ENCODE results near the gene TEX52.
A peak's percentile ranks its signal among the peaks of the same experiment; 100 is the strongest.

Gene TEX52

DNA sequence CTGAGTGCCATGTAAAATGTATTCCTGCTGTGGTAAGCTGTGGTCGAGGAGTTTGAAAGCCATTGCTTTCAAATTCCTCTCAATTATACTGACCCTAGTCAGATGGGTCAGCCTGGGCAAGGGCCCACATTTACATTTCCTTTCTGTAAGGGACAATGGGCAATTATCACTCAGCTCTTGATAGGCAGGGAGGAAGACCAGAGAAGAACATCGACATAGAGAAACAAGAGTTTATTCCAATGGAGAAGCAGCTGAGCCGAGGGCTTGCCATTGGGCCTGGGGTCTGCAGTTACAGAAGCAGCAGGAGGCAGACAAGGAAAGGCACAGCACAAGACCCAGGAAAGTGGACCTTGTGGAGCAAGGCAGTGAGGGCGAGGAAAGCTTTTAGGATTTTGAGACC lies 31.7 kb downstream of the TEX52 start:
- H3K36me3 Mint-ChIP-seq (ENCODE audit: low read depth): peaks cover 64% of the 10 kb centered on the region
- H3K27ac Mint-ChIP-seq: no peak overlapping the region

GRCh38 chr12:2824541-2824940 lies 32.3 kb downstream of the TEX52 start:
- Mint-ChIP-seq H3K4me1 (no peaks in the 10 kb centered on the region), H3K9me3 (no peaks in the 10 kb centered on the region), H3K27ac (no peak overlapping the region), H3K27me3 (ENCODE audit: low read depth, poor library complexity) (no peaks in the 10 kb centered on the region), H3K4me3 (no peak overlapping the region), H3K36me3 (ENCODE audit: low read depth) (peaks cover 67% of the 10 kb centered on the region)
- TF ChIP-seq CTCF (IDR thresholded peaks at IDR 0.05): no peak
- DNase-seq: no peak

More for the DNA sequence above, 31.7 kb downstream of the TEX52 start:
- DNase-seq: no peak
- H3K27me3 Mint-ChIP-seq (ENCODE audit: low read depth, poor library complexity): no peaks in the 10 kb centered on the region
- TF ChIP-seq CTCF (IDR thresholded peaks at IDR 0.05): no peak
- H3K4me3 Mint-ChIP-seq: no peak overlapping the region
- no peaks in the 10 kb centered on the region for H3K9me3 Mint-ChIP-seq
- no peaks in the 10 kb centered on the region for H3K4me1 Mint-ChIP-seq

- no peaks in the 10 kb centered on the region for H3K4me1 Mint-ChIP-seq
- no peak for TF ChIP-seq CTCF (IDR thresholded peaks at IDR 0.05)
- peaks cover 62% of the 10 kb centered on the region for H3K36me3 Mint-ChIP-seq (ENCODE audit: low read depth)
- peak overlapping the region; percentile 60 for H3K27ac Mint-ChIP-seq
- no peaks in the 10 kb centered on the region for H3K27me3 Mint-ChIP-seq (ENCODE audit: low read depth, poor library complexity)
- H3K4me3 Mint-ChIP-seq: no peak overlapping the region
- no peaks in the 10 kb centered on the region for H3K9me3 Mint-ChIP-seq
- no peak for DNase-seq
Observed at GRCh38 chr12:2823483-2823882, 33.4 kb downstream of the TEX52 start.

- Mint-ChIP-seq H3K27ac (no peak overlapping the region), H3K36me3 (ENCODE audit: low read depth) (peaks cover 75% of the 10 kb centered on the region), H3K4me1 (no peaks in the 10 kb centered on the region), H3K9me3 (no peaks in the 10 kb centered on the region), H3K4me3 (no peak overlapping the region), H3K27me3 (ENCODE audit: low read depth, poor library complexity) (peaks cover 5% of the 10 kb centered on the region)
- no peak for TF ChIP-seq CTCF (IDR thresholded peaks at IDR 0.05)
- no peak for DNase-seq
Observed at GRCh38 chr12:2820432-2820831, 36.4 kb downstream of the TEX52 start.

GRCh38 chr12:2819810-2820209 lies 37.0 kb downstream of the TEX52 start:
- Mint-ChIP-seq H3K9me3 (no peaks in the 10 kb centered on the region), H3K4me3 (no peak overlapping the region), H3K4me1 (no peaks in the 10 kb centered on the region), H3K36me3 (ENCODE audit: low read depth) (peaks cover 72% of the 10 kb centered on the region), H3K27ac (peak overlapping the region; percentile 67), H3K27me3 (ENCODE audit: low read depth, poor library complexity) (peaks cover 5% of the 10 kb centered on the region)
- no peak for DNase-seq
- TF ChIP-seq CTCF (IDR thresholded peaks at IDR 0.05): no peak
